H1 (cell line): ENCODE measurements around the gene C2CD5. TPM values are rescaled to one million over a fixed set of nuclear protein-coding genes. Genes with fewer than 3 reads are reported as not detected.

ENCODE experiments used
- CTCF ChIA-PET: fragments of 300-600 bp; sonication (Branson Sonifier 250); formaldehyde crosslinking; loops from one replicate; lab custom pipeline; 2021; ENCODE audit not compliant: partially characterized antibody; lab: Charles Lee
- POLR2A ChIA-PET: fragments of 300-600 bp; sonication (Branson Sonifier 250); formaldehyde crosslinking; loops from one replicate; lab custom pipeline; 2021; ENCODE audit warnings: inconsistent platforms; ENCODE audit not compliant: partially characterized antibody; lab: Charles Lee
- DNase-seq, 2 experiments: peaks; one replicate each; pipeline versions ENCODE4 v3.0.0 to v3.0.0-alpha.2; 2010 to 2022; ENCODE audit warnings: low spot score in 2 of 2, low read depth in 1 of 2, mixed read lengths in 1 of 2
- FAIRE-seq: peaks from 2 replicates; lab custom pipeline; 2011; peaks lifted over from hg19 to GRCh38; lab: Jason Lieb, UNC
- H2AFZ ChIP-seq: 2 replicates; pipeline ENCODE4 v1.8.1; 2012; ENCODE audit warnings: low read length, inconsistent platforms
- H2AK5ac ChIP-seq: 2 replicates; pipeline ENCODE4 v1.6.1; 2013; ENCODE audit warnings: low read depth, low read length
- H2BK120ac ChIP-seq: replicated peaks from 2 replicates; pipeline ENCODE3; 2013; ENCODE audit warnings: low read depth, low read length, inconsistent platforms
- H2BK12ac ChIP-seq: 2 replicates; pipeline ENCODE4 v1.6.1; 2013; ENCODE audit warnings: low read depth, low read length
- H2BK15ac ChIP-seq: 2 replicates; pipeline ENCODE4 v1.6.1; 2013; ENCODE audit warnings: low read length
- H2BK20ac ChIP-seq: 2 replicates; pipeline ENCODE4 v1.6.1; 2013; ENCODE audit warnings: low read length
- H2BK5ac ChIP-seq: 2 replicates; pipeline ENCODE4 v1.6.1; 2013; ENCODE audit warnings: low read depth, low read length
- H3K14ac ChIP-seq: 2 replicates; pipeline ENCODE4 v1.6.1; 2013; ENCODE audit warnings: inconsistent platforms; ENCODE audit not compliant: insufficient read length
- H3K18ac ChIP-seq: 2 replicates; pipeline ENCODE4 v1.6.1; 2013; ENCODE audit warnings: low read length; ENCODE audit errors: extremely low read depth
- H3K23ac ChIP-seq: 2 replicates; pipeline ENCODE4 v1.6.1; 2013; ENCODE audit warnings: inconsistent platforms; ENCODE audit not compliant: insufficient read length
- H3K23me2 ChIP-seq: 2 replicates; pipeline ENCODE4 v1.6.1; 2013; ENCODE audit warnings: low read depth, low read length
- H3K27ac ChIP-seq: 2 replicates; pipeline ENCODE4 v1.6.1; 2011; ENCODE audit warnings: low read depth, low read length, inconsistent platforms
- H3K27me3 ChIP-seq, 4 experiments: replicated peaks in 1 of 4; 1 replicate in 1 of 4; 2 replicates in 3 of 4; pipeline versions ENCODE4 v1.6.1 to v1.8.1; 2011 to 2013; ENCODE audit warnings: low read length in 3 of 4, mild to moderate bottlenecking in 3 of 4, inconsistent platforms in 2 of 4, mixed read lengths in 2 of 4, moderate library complexity in 1 of 4; ENCODE audit not compliant: control insufficient read depth in 3 of 4, insufficient read depth in 3 of 4; ENCODE audit errors: extremely low read depth in 1 of 4
- H3K36me3 ChIP-seq, 4 experiments: 2 replicates each; pipeline versions ENCODE4 v1.6.1 to v1.8.1; 2011 to 2013; ENCODE audit warnings: mild to moderate bottlenecking in 4 of 4, low read length in 3 of 4, moderate library complexity in 2 of 4, control low read depth in 1 of 4, inconsistent platforms in 1 of 4; ENCODE audit not compliant: insufficient read depth in 4 of 4, control insufficient read depth in 2 of 4
- H3K4ac ChIP-seq: replicated peaks from 2 replicates; pipeline ENCODE3; 2013; ENCODE audit warnings: low read length, low read depth, mixed read lengths, inconsistent platforms; ENCODE audit not compliant: insufficient read length
- H3K4me1 ChIP-seq, 4 experiments: replicated peaks in 1 of 4; 1 replicate in 1 of 4; 2 replicates in 3 of 4; pipeline versions ENCODE4 v1.6.1 to v1.8.1; 2011 to 2013; ENCODE audit warnings: low read length in 3 of 4, inconsistent platforms in 2 of 4, mixed read lengths in 1 of 4; ENCODE audit not compliant: insufficient read depth in 4 of 4, control insufficient read depth in 3 of 4
- H3K4me2 ChIP-seq, 2 experiments: 2 replicates each; pipeline versions ENCODE4 v1.6.1 to v1.8.1; 2011 to 2013; ENCODE audit warnings: low read depth in 2 of 2, low read length in 2 of 2, control low read depth in 1 of 2, inconsistent platforms in 1 of 2, mild to moderate bottlenecking in 1 of 2; ENCODE audit not compliant: insufficient read depth in 1 of 2
- H3K4me3 ChIP-seq, 4 experiments: fragments of 200-600, 300-600 bp in 1 of 4; sonication (generic), shearing (Covaris generic), sonication (Bioruptor Twin) in 1 of 4; 2 replicates each; pipeline versions ENCODE4 v1.5.1 to v1.8.1; 2011 to 2016; ENCODE audit warnings: low read length in 4 of 4, low read depth in 3 of 4, control low read depth in 2 of 4, inconsistent platforms in 2 of 4, mild to moderate bottlenecking in 2 of 4, mixed read lengths in 1 of 4, moderate library complexity in 1 of 4; ENCODE audit not compliant: insufficient read depth in 2 of 4; ENCODE audit errors: extremely low read depth in 1 of 4
- H3K56ac ChIP-seq: replicated peaks from 2 replicates; pipeline ENCODE3; 2013; ENCODE audit warnings: low read depth, mild to moderate bottlenecking, mixed read lengths, low read length, inconsistent platforms; ENCODE audit not compliant: insufficient read length
- H3K79me1 ChIP-seq: 2 replicates; pipeline ENCODE4 v1.6.1; 2013; ENCODE audit warnings: low read depth, low read length, control low read depth
- H3K79me2 ChIP-seq, 2 experiments: 2 replicates each; pipeline versions ENCODE4 v1.6.1 to v1.8.1; 2012 to 2013; ENCODE audit warnings: low read length in 2 of 2, mild to moderate bottlenecking in 2 of 2, inconsistent platforms in 1 of 2; ENCODE audit not compliant: insufficient read depth in 2 of 2, control insufficient read depth in 1 of 2
- H3K9ac ChIP-seq, 4 experiments: replicated peaks in 1 of 4; 1 replicate in 1 of 4; 2 replicates in 3 of 4; pipeline versions ENCODE4 v1.6.1 to v1.8.1; 2011 to 2013; ENCODE audit warnings: low read depth in 3 of 4, low read length in 3 of 4, control low read depth in 2 of 4, mild to moderate bottlenecking in 2 of 4, moderate library complexity in 2 of 4, inconsistent platforms in 1 of 4; ENCODE audit errors: extremely low read depth in 1 of 4
- H3K9me3 ChIP-seq, 2 experiments: 2 replicates each; pipeline versions ENCODE4 v1.6.1 to v1.8.1; 2012 to 2013; ENCODE audit warnings: mild to moderate bottlenecking in 2 of 2, moderate library complexity in 2 of 2, control low read depth in 1 of 2, inconsistent platforms in 1 of 2, low read depth in 1 of 2, low read length in 1 of 2, mixed read lengths in 1 of 2; ENCODE audit not compliant: insufficient read depth in 2 of 2
- H4K20me1 ChIP-seq, 2 experiments: replicated peaks in 1 of 2; 2 replicates each; pipeline versions ENCODE3 to v1.8.1; 2011 to 2013; ENCODE audit warnings: inconsistent platforms in 2 of 2, low read length in 2 of 2, mild to moderate bottlenecking in 1 of 2; ENCODE audit not compliant: insufficient read depth in 2 of 2, control insufficient read depth in 1 of 2
- H4K5ac ChIP-seq: 2 replicates; pipeline ENCODE4 v1.6.1; 2013; ENCODE audit warnings: low read length, low read depth, mixed read lengths, inconsistent platforms; ENCODE audit not compliant: insufficient read length
- H4K8ac ChIP-seq: 2 replicates; pipeline ENCODE4 v1.8.0; 2013; ENCODE audit warnings: mild to moderate bottlenecking, moderate library complexity, low read length, inconsistent platforms; ENCODE audit not compliant: insufficient read depth; ENCODE audit errors: extremely low read depth
- H4K91ac ChIP-seq: replicated peaks from 2 replicates; pipeline ENCODE3; 2013; ENCODE audit warnings: low read length, mixed read lengths, inconsistent platforms; ENCODE audit not compliant: insufficient read length
- BRCA1 ChIP-seq: IDR thresholded peaks from 2 replicates; pipeline ENCODE4 v1.6.1; 2012; ENCODE audit warnings: low read depth, low read length, improper control_type of control experiment
- CHD1 ChIP-seq: IDR thresholded peaks from 2 replicates; pipeline ENCODE4 v1.6.1; 2012; ENCODE audit warnings: low read depth, low read length, improper control_type of control experiment
- CREB1 ChIP-seq: IDR thresholded peaks from 2 replicates; pipeline ENCODE4 v1.6.1; 2012; ENCODE audit warnings: inconsistent platforms
- NRF1 ChIP-seq: IDR thresholded peaks from 2 replicates; pipeline ENCODE4 v1.6.1; 2011; ENCODE audit warnings: mild to moderate bottlenecking, low read depth, low read length, improper control_type of control experiment
- RBBP5 ChIP-seq: IDR thresholded peaks from 2 replicates; pipeline ENCODE4 v1.7.1; 2012; ENCODE audit warnings: low read depth, mild to moderate bottlenecking, inconsistent platforms, low read length, moderate library complexity, borderline replicate concordance
- SAP30 ChIP-seq: fragments of 300-600 bp; sonication (generic); IDR thresholded peaks from 2 replicates; pipeline ENCODE4 v1.7.1; 2012; ENCODE audit warnings: low read length, moderate library complexity, mild to moderate bottlenecking, inconsistent platforms; ENCODE audit not compliant: insufficient read depth, insufficient replicate concordance
- TBP ChIP-seq: IDR thresholded peaks from 2 replicates; pipeline ENCODE4 v1.6.1; 2011; ENCODE audit warnings: low read depth, low read length, improper control_type of control experiment
- USF2 ChIP-seq: IDR thresholded peaks from 2 replicates; pipeline ENCODE4 v1.6.1; 2011; ENCODE audit warnings: low read length, improper control_type of control experiment
- YY1 ChIP-seq: IDR thresholded peaks from 2 replicates; pipeline ENCODE4 v1.6.1; 2011; ENCODE audit warnings: low read depth, mild to moderate bottlenecking, low read length
- WGBS, 2 experiments: shearing (Covaris generic) in 1 of 2; methylation state at CpG; one replicate each; pipeline versions ENCODE4 v1.1.6 to v1.1.7; 2013 to 2015; ENCODE audit warnings: low lambda C conversion rate in 2 of 2, mixed read lengths in 2 of 2, inconsistent platforms in 1 of 2, low coverage in 1 of 2, missing lambda C conversion rate in 1 of 2; ENCODE audit not compliant: insufficient replicate concordance in 2 of 2, insufficient coverage in 1 of 2, insufficient read length in 1 of 2; ENCODE audit errors: extremely low coverage in 1 of 2, missing lambda C conversion rate in 1 of 2; 5-methylcytosine and 5-hydroxymethylcytosine counted together
- polyA plus RNA-seq, 7 experiments: library from polyadenylated mRNA; depleted of rRNA in 3 of 7; stranded (reverse) in 5 of 7; unstranded in 2 of 7; fragments of >200 nt in 5 of 7; fragments of 200-250 nt in 2 of 7; gene quantifications; 1 replicate in 5 of 7; 2 replicates in 1 of 7; 4 replicates in 1 of 7; pipeline versions ENCODE4 v1.2.1 to v1.2.3, GENCODE V29; 2011 to 2013; ENCODE audit warnings: missing spikeins in 2 of 7, mixed read lengths in 2 of 7
- total RNA-seq: library from RNA; stranded (reverse); fragmentation: NEBNext Ultra II Directional; extraction: Animal tissue kit (Norgen Biotek cat#: 25700); gene quantifications from 2 replicates; pipeline ENCODE4 v1.2.1, GENCODE V29; 2021

The C2CD5 gene
- total and polyA plus RNA-seq, 2 of the 8 experiments (the other 6 are each of a cell fraction or from before 2014, with no cell fraction given), result 21.9 to 45.9 TPM

DNA sequence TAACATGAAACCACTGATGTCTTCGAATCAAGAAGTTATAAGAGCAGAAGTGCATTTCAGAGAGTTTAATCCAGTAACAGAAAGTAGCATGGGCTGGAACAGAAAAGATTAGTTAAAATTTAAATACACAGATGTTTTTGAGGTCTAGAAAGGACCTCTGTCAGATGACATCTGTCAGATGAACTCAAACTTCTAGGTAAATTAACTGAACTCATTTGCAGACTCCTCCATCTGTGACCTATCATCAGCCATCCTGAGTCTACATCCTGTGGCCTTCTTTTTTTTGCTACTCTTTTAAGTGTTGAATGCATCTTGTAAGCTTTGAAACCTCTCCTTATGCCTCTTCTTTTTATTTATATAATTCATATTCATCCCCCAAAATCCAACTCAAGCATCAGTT lies 53.3 kb downstream of the C2CD5 start:
- no peak overlapping the region for H3K18ac ChIP-seq
- H3K23me2 ChIP-seq, result no peaks in the 10 kb centered on the region
- no peaks in the 10 kb centered on the region for H3K27me3 ChIP-seq
- H3K4me1 ChIP-seq, result no peaks in the 10 kb centered on the region
- no peak overlapping the region for H3K14ac ChIP-seq
- no peak overlapping the region for H4K8ac ChIP-seq
- ChIA-PET CTCF (no interaction called here), POLR2A (no interaction called here)
- no peak overlapping the region for H3K9ac ChIP-seq
- WGBS, 2 experiments, result 88% methylated on average over 1 of the region's 1 CpG; no CpG with 5 or more reads in 1 of the 2 experiments
- no peak overlapping the region for H3K4me2 ChIP-seq
- H2BK12ac ChIP-seq, result no peak overlapping the region
- FAIRE-seq (no peak), DNase-seq (no peak)
- no peaks in the 10 kb centered on the region for H3K9me3 ChIP-seq
- no peak overlapping the region for H3K56ac ChIP-seq
- no peak overlapping the region for H2BK15ac ChIP-seq
- no peaks in the 10 kb centered on the region for H3K79me1 ChIP-seq
- no peak for TF ChIP-seq BRCA1
- TF ChIP-seq YY1, result no peak
- TF ChIP-seq RBBP5, result no peak
- no peak for TF ChIP-seq CHD1
- TF ChIP-seq NRF1, result no peak
- TF ChIP-seq TBP, result no peak
- TF ChIP-seq CREB1, result no peak
- TF ChIP-seq USF2, result no peak
- TF ChIP-seq SAP30, result no peak
- H3K79me2 ChIP-seq, result no peaks in the 10 kb centered on the region
- no peak overlapping the region for H2BK20ac ChIP-seq
- H2BK120ac ChIP-seq, result no peak overlapping the region
- no peak overlapping the region for H3K4me3 ChIP-seq
- no peak overlapping the region for H3K4ac ChIP-seq
- H3K27ac ChIP-seq, result no peak overlapping the region
- peaks cover 0 to 21% (median 4%) of the 10 kb centered on the region in 4 experiments; a peak in 4 of 8 replicates for H3K36me3 ChIP-seq
- no peak overlapping the region for H2AFZ ChIP-seq
- no peak overlapping the region for H2BK5ac ChIP-seq
- H4K20me1 ChIP-seq, result no peaks in the 10 kb centered on the region
- H3K23ac ChIP-seq, result no peak overlapping the region
- H4K5ac ChIP-seq, result no peak overlapping the region
- no peak overlapping the region for H4K91ac ChIP-seq
- H2AK5ac ChIP-seq, result no peak overlapping the region
